ENCODE measurements around the gene CAGE1.

DNA sequence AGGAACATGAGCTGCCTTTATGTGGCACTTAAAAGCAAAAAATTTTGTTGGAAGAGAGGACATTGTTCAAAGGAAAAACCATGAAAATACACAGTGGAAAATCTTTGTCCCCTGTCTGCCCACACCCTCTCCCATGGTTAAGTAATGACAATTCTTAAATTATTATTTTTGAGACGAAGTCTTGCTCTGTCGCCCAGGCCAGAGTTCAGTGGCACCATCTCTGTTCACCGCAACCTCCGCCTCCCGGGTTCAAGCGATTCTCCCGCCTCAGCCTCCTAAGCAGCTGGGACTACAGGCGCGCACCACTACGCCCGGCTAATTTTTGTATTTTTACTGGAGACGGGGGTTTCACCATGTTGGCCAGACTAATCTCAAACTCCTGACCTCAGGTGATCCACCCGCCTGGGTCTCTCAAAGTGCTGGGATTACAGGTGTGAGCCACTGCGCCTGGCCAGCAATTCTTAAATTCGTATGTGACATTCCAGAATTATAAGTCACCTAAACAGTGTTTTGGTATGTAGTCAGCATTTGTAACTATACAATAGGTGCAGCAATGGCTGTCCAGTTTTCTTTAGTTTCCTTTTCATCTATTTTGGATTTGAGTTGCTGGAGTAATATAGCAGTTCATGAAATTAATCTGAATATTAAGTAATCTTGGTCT is 75.9 kb downstream of the CAGE1 start:
- TF ChIP-seq, protein P1, sequence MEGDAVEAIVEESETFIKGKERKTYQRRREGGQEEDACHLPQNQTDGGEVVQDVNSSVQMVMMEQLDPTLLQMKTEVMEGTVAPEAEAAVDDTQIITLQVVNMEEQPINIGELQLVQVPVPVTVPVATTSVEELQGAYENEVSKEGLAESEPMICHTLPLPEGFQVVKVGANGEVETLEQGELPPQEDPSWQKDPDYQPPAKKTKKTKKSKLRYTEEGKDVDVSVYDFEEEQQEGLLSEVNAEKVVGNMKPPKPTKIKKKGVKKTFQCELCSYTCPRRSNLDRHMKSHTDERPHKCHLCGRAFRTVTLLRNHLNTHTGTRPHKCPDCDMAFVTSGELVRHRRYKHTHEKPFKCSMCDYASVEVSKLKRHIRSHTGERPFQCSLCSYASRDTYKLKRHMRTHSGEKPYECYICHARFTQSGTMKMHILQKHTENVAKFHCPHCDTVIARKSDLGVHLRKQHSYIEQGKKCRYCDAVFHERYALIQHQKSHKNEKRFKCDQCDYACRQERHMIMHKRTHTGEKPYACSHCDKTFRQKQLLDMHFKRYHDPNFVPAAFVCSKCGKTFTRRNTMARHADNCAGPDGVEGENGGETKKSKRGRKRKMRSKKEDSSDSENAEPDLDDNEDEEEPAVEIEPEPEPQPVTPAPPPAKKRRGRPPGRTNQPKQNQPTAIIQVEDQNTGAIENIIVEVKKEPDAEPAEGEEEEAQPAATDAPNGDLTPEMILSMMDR (conservative IDR thresholded peaks at IDR 0.05; ENCODE audit: low read length), result no peak
- TF ChIP-seq EZH2phosphoT487 (IDR thresholded peaks at IDR 0.05; ENCODE audit: borderline replicate concordance, low read depth, low read length), result no peak

Measured in OCI-LY7 (cell line).